ENCODE data around the gene TKTL2. TPM values are rescaled to one million over a fixed set of nuclear protein-coding genes. Genes with fewer than 3 reads are reported as not detected.
A peak's percentile ranks its signal among the peaks of the same experiment; 100 is the strongest.
"Not testable (repeated sequence)": the region's sequence is repeated elsewhere in the genome, so short reads cannot be mapped to it uniquely, and the experiment has no call there.

Gene TKTL2
- total and polyA plus RNA-seq, 3 donors from 2014 or later = 45.9 to 211 (median 47.5) TPM

- 78 to 80% methylated on average over 6 of the region's 6 CpGs for WGBS, 2 donors
- Histone ChIP-seq H3K36me3 (ENCODE audit: low read depth, missing control alignments) (no peaks in the 10 kb centered on the region), H3K27me3 (no peaks in the 10 kb centered on the region), H3K4me1 (no peaks in the 10 kb centered on the region), H3K4me3 (no peak overlapping the region), H3K27ac (no peak overlapping the region), H3K9me3 (no peaks in the 10 kb centered on the region)
- no peak for TF ChIP-seq POLR2A (IDR thresholded peaks at IDR 0.05)
- TF ChIP-seq CTCF (IDR thresholded peaks at IDR 0.05) = no peak
- DNase-seq = no peak
- intact Hi-C loops (cut with DNase I; ENCODE audit: low total_unique reads) = no loop called here
Measured at GRCh38 chr4:163448540-163449203, 24.9 kb downstream of the TKTL2 start.

DNA sequence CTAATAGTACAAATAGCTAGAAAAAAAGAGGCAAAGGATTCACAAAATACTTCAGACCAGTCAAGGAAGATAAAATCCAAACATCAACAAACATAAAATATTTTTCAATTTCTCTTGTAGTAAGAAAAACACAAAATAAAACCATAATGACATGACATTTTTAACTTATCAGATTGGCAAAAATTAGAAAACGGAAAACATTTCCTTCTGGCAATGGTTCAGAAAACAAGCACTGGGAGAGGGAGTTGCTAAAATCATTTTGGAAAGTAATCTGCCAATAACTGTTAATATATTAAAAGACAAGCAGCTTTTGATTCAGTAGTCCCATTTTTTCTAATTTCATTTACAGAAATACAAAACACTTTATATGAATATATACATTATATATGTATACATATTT is 26.1 kb downstream of the TKTL2 start:
- Histone ChIP-seq H3K4me3 (no peak overlapping the region), H3K36me3 (ENCODE audit: low read depth, missing control alignments) (no peaks in the 10 kb centered on the region), H3K4me1 (no peaks in the 10 kb centered on the region), H3K9me3 (no peaks in the 10 kb centered on the region), H3K27ac (no peak overlapping the region), H3K27me3 (no peaks in the 10 kb centered on the region)
- 36 to 39% methylated on average over 1 of the region's 1 CpG for WGBS, 2 donors
- DNase-seq = no peak
- TF ChIP-seq CTCF (IDR thresholded peaks at IDR 0.05) = no peak
- TF ChIP-seq POLR2A (IDR thresholded peaks at IDR 0.05) = no peak
- intact Hi-C loops (cut with DNase I; ENCODE audit: low total_unique reads) = no loop called here

- H3K4me3 ChIP-seq; H3K27ac ChIP-seq; H3K9me3 ChIP-seq; H3K4me1 ChIP-seq; H3K27me3 ChIP-seq; intact Hi-C loops (cut with DNase I; ENCODE audit: low total_unique reads); H3K36me3 ChIP-seq (ENCODE audit: low read depth, missing control alignments): not testable (repeated sequence)
- DNase-seq = peak; percentile 14
- WGBS, 2 donors = 52 to 79% methylated on average over 12 of the region's 12 CpGs
Measured at GRCh38 chr4:163447023-163447422, 26.5 kb downstream of the TKTL2 start.

DNA sequence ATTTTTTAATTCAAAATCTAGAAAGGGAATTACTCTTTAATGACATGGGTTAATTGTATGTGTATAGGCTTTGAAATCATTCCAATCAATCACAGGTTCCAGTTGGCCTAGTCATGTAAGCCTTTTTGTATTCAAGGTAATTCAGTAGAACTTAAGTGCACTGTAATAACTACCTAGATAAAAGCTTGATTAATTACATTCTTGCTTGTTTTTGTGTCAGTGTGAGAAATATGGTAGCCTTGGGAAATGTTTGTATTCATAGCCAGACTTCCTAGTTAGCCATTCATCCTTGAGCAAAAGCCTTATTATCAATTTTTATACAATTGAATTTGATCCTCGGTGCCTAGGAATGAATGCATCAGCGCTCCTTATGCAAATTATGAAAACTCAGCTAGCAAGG is 33.5 kb downstream of the TKTL2 start:
- TF ChIP-seq POLR2A (IDR thresholded peaks at IDR 0.05) (no peak), CTCF (IDR thresholded peaks at IDR 0.05) (no peak)
- WGBS, 2 donors = 75 to 90% methylated on average over 2 of the region's 2 CpGs
- Histone ChIP-seq H3K27me3 (no peaks in the 10 kb centered on the region), H3K36me3 (ENCODE audit: low read depth, missing control alignments) (no peaks in the 10 kb centered on the region), H3K4me1 (no peaks in the 10 kb centered on the region), H3K27ac (no peak overlapping the region), H3K9me3 (no peaks in the 10 kb centered on the region), H3K4me3 (no peak overlapping the region)
- no peak for DNase-seq
- intact Hi-C loops (cut with DNase I; ENCODE audit: low total_unique reads) = no loop called here

Other genes with a start within 250 kb of the TKTL2 start
- gene NPY1R, start 141.2 kb downstream of the TKTL2 start, total RNA-seq = 1 to 10 TPM; 2.4 to 5.9 TPM
- gene NPY1R, start 141.2 kb downstream of the TKTL2 start, polyA plus RNA-seq (ENCODE audit: insufficient read depth, low read depth, low replicate concordance) = 2.8 TPM
- gene NPY5R, start 129.9 kb downstream of the TKTL2 start, total RNA-seq = 1 to 10 TPM in 1 of 2 donors, under 1 TPM in 1; 0.93 to 1.5 TPM
- 14.7 TPM for gene NPY5R, start 129.9 kb downstream of the TKTL2 start, polyA plus RNA-seq (ENCODE audit: insufficient read depth, low read depth, low replicate concordance)
- 10 to 100 TPM; 33.0 to 34.1 TPM for gene TMA16, start 20.9 kb upstream of the TKTL2 start, total RNA-seq
- gene TMA16, start 20.9 kb upstream of the TKTL2 start, polyA plus RNA-seq (ENCODE audit: insufficient read depth, low read depth, low replicate concordance) = 33.2 TPM

Data from testis (tissue), 3 donors.